WERI-Rb-1 (cell line): Measurements from ENCODE around the gene THSD7B.
"Not testable (repeated sequence)": the region's sequence is repeated elsewhere in the genome, so short reads cannot be mapped to it uniquely, and the experiment has no call there.

Experiments used
- DNase-seq: peaks from one replicate; pipeline ENCODE4 v3.0.0-alpha.2; 2020
- H3K27ac ChIP-seq: fragments of 250-450 bp; sonication (Bioruptor Pico); 2 replicates; pipeline ENCODE4 v1.5.1; 2020; ENCODE audit warnings: mild to moderate bottlenecking, moderate library complexity
- H3K27me3 ChIP-seq: fragments of 250-450 bp; sonication (Bioruptor Pico); 2 replicates; pipeline ENCODE4 v1.5.1; 2021; ENCODE audit warnings: mild to moderate bottlenecking, low read depth, moderate library complexity; ENCODE audit not compliant: insufficient read depth, severe bottlenecking
- H3K36me3 ChIP-seq: fragments of 250-450 bp; sonication (Bioruptor Pico); 2 replicates; pipeline ENCODE4 v1.5.1; 2020; ENCODE audit warnings: mild to moderate bottlenecking, moderate library complexity
- H3K4me3 ChIP-seq: 2 replicates; pipeline ENCODE4 v1.5.1; 2011; ENCODE audit warnings: low read depth, mild to moderate bottlenecking, control low read depth, low read length
- H3K9me3 ChIP-seq: fragments of 250-450 bp; sonication (Bioruptor Pico); 2 replicates; pipeline ENCODE4 v1.5.1; 2021; ENCODE audit warnings: mild to moderate bottlenecking, moderate library complexity; ENCODE audit not compliant: severe bottlenecking
- TF ChIP-seq, protein P1 (sequence below): IDR thresholded peaks from 2 replicates; pipeline ENCODE4 v1.5.1; 2011; ENCODE audit warnings: low read depth, mild to moderate bottlenecking, control low read depth, inconsistent platforms, low read length

Gene THSD7B

GRCh38 chr2:137675584-137676327 is 910.4 kb downstream of the THSD7B start:
- H3K4me3 ChIP-seq, result no peak overlapping the region
- no peak for DNase-seq
- TF ChIP-seq, protein P1, sequence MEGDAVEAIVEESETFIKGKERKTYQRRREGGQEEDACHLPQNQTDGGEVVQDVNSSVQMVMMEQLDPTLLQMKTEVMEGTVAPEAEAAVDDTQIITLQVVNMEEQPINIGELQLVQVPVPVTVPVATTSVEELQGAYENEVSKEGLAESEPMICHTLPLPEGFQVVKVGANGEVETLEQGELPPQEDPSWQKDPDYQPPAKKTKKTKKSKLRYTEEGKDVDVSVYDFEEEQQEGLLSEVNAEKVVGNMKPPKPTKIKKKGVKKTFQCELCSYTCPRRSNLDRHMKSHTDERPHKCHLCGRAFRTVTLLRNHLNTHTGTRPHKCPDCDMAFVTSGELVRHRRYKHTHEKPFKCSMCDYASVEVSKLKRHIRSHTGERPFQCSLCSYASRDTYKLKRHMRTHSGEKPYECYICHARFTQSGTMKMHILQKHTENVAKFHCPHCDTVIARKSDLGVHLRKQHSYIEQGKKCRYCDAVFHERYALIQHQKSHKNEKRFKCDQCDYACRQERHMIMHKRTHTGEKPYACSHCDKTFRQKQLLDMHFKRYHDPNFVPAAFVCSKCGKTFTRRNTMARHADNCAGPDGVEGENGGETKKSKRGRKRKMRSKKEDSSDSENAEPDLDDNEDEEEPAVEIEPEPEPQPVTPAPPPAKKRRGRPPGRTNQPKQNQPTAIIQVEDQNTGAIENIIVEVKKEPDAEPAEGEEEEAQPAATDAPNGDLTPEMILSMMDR, result no peak
- no peaks in the 10 kb centered on the region for H3K9me3 ChIP-seq
- H3K36me3 ChIP-seq, result no peaks in the 10 kb centered on the region
- H3K27me3 ChIP-seq, result no peaks in the 10 kb centered on the region
- H3K27ac ChIP-seq, result no peak overlapping the region

- Histone ChIP-seq H3K27me3 (no peaks in the 10 kb centered on the region), H3K9me3 (no peaks in the 10 kb centered on the region), H3K27ac (no peak overlapping the region), H3K36me3 (no peaks in the 10 kb centered on the region), H3K4me3 (no peak overlapping the region)
- DNase-seq, result no peak
- TF ChIP-seq, protein P1, result no peak
These were observed 911.0 kb downstream of the THSD7B start for GRCh38 chr2:137676346-137676745.

DNA sequence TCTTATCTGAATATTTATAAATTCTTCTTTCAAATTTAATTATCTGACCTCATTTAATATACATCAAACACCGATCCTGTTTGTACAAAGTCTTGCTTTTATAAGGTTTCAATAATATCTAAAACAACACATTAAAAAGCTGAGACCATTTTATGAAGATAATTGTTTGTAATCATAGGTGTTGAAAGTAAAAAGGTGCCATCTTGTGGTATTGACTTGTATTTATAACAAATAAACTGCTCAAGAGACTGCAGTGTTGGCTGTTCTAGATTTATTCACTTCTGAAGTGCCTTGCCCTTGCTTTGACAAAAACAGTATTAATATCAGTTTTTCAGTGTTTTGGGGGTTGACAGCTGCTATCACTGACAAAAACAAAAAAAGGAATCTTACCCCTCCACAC is 912.1 kb downstream of the THSD7B start:
- TF ChIP-seq, protein P1, result no peak
- Histone ChIP-seq H3K27ac (no peak overlapping the region), H3K4me3 (no peak overlapping the region), H3K9me3 (no peaks in the 10 kb centered on the region), H3K27me3 (no peaks in the 10 kb centered on the region), H3K36me3 (no peaks in the 10 kb centered on the region)
- no peak for DNase-seq

DNA sequence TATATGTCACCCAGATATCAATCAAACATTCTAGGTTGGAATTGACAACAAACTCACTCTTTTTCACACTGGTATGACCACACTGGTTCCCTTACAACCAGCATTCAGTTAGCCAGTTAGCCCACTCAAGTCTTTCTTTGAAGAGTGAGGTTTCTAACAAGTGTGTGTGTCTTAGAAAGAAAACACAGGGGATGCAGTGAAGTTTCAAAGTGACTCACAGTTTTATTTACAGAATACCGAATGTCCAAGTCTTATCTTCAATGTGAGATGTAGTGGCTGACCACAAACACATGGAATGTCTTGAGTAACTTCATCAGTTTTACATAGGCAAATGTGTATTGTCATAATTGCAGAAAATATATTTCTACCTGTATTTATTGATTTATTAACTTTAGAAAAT is 924.2 kb downstream of the THSD7B start:
- Histone ChIP-seq H3K27ac (no peak overlapping the region), H3K4me3 (no peak overlapping the region), H3K27me3 (no peaks in the 10 kb centered on the region), H3K36me3 (no peaks in the 10 kb centered on the region), H3K9me3 (no peaks in the 10 kb centered on the region)
- TF ChIP-seq, protein P1, result no peak
- no peak for DNase-seq

GRCh38 chr2:137693534-137693933 is 928.2 kb downstream of the THSD7B start:
- Histone ChIP-seq H3K27ac (no peak overlapping the region), H3K27me3 (no peaks in the 10 kb centered on the region), H3K9me3 (no peaks in the 10 kb centered on the region), H3K4me3 (no peak overlapping the region), H3K36me3 (no peaks in the 10 kb centered on the region)
- DNase-seq, result no peak
- TF ChIP-seq, protein P1, result no peak

DNA sequence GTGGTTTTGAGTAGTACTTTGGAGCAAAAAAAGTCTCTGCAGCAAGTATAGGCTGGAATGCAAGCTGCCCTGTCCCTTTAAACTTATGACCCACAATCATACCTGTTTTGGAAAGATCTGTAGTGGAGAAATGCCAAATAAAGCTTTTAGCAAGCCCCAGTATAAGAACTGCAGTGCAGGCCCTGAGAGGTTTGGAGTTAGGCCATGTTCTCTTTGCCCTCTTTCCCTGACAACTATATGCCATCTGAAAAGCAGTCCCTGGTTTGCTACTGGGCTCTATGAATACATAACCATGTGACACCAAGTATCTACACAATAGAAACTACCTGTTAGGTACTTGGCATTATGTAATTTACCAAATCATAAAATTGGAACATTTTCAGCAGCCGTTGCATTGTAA is 931.6 kb downstream of the THSD7B start:
- Histone ChIP-seq H3K27ac (no peak overlapping the region), H3K27me3 (no peaks in the 10 kb centered on the region), H3K4me3 (no peak overlapping the region), H3K36me3 (no peaks in the 10 kb centered on the region), H3K9me3 (peaks cover 5% of the 10 kb centered on the region)
- TF ChIP-seq, protein P1, result no peak
- no peak for DNase-seq

GRCh38 chr2:137700250-137700649 is 934.9 kb downstream of the THSD7B start:
- not testable (repeated sequence) for H3K36me3 ChIP-seq, DNase-seq, H3K9me3 ChIP-seq, H3K27me3 ChIP-seq, H3K4me3 ChIP-seq, H3K27ac ChIP-seq
